ENCODE data around the gene FSTL4. TPM values are rescaled to one million over a fixed set of nuclear protein-coding genes. Genes with fewer than 3 reads are reported as not detected.

The FSTL4 gene
- polyA plus RNA-seq, 3 donors: not detected

GRCh38 chr5:133405275-133406034 lies 206.9 kb downstream of the FSTL4 start:
- Mint-ChIP-seq H3K36me3 (no peaks in the 10 kb centered on the region), H3K4me1 (no peaks in the 10 kb centered on the region), H3K27ac (no peak overlapping the region), H3K9me3 (peaks cover 0 to 2% (median 0%) of the 10 kb centered on the region in 7 donors), H3K27me3 (ENCODE audit: low read depth in 3 of 3) (peaks cover 0 to 5% (median 4%) of the 10 kb centered on the region in 3 donors), H3K4me3 (no peak overlapping the region)
- Histone ChIP-seq H3K27ac (ENCODE audit: low read depth in 1 of 2, low read length in 2 of 2) (no peak overlapping the region), H3K4me3 (replicated peaks in 1 of 3; ENCODE audit: low read depth in 2 of 3, low read length in 3 of 3) (no peak overlapping the region), H3K4me2 (replicated peaks; ENCODE audit: extremely low read depth, low read length, poor library complexity, severe bottlenecking) (no peak overlapping the region), H4K20me1 (ENCODE audit: insufficient read depth, low read length) (no peaks in the 10 kb centered on the region), H3K9ac (ENCODE audit: insufficient read depth, low read length, poor library complexity, severe bottlenecking) (no peak overlapping the region), H3K4me1 (ENCODE audit: control insufficient read depth in 1 of 2, insufficient read depth in 2 of 2, low read length in 2 of 2) (no peaks in the 10 kb centered on the region), H3K9me3 (replicated peaks in 1 of 2; ENCODE audit: control insufficient read depth in 1 of 2, insufficient read depth in 1 of 2, low read length in 2 of 2) (no peaks in the 10 kb centered on the region), H3K79me2 (ENCODE audit: insufficient read depth, low read length) (no peaks in the 10 kb centered on the region), H3K36me3 (replicated peaks in 1 of 2; ENCODE audit: control insufficient read depth in 1 of 2, insufficient read depth in 2 of 2, low read length in 2 of 2) (no peaks in the 10 kb centered on the region), H3K27me3 (ENCODE audit: control insufficient read depth in 2 of 2, insufficient read depth in 2 of 2, low read length in 2 of 2) (no peaks in the 10 kb centered on the region), H2AFZ (ENCODE audit: insufficient read depth, low read depth, low read length, poor library complexity, severe bottlenecking) (no peak overlapping the region)
- intact Hi-C loops (cut with micrococcal nuclease): no loop called here
- WGBS (ENCODE audit: insufficient coverage): 86% methylated on average over 6 of the region's 17 CpGs
- no peak for TF ChIP-seq CTCF (IDR thresholded peaks at IDR 0.05)
- no peak for DNase-seq

- WGBS (ENCODE audit: insufficient coverage): 54% methylated on average over 7 of the region's 7 CpGs
- H3K79me2 ChIP-seq (ENCODE audit: insufficient read depth, low read length): no peaks in the 10 kb centered on the region
- Mint-ChIP-seq H3K27me3 (ENCODE audit: low read depth in 3 of 3) (peaks cover 0 to 3% (median 2%) of the 10 kb centered on the region in 3 donors), H3K4me1 (no peaks in the 10 kb centered on the region), H3K36me3 (no peaks in the 10 kb centered on the region), H3K27ac (no peak overlapping the region), H3K4me3 (no peak overlapping the region), H3K9me3 (no peaks in the 10 kb centered on the region)
- no peaks in the 10 kb centered on the region for H3K36me3 ChIP-seq (replicated peaks in 1 of 2; ENCODE audit: control insufficient read depth in 1 of 2, insufficient read depth in 2 of 2, low read length in 2 of 2)
- H3K4me1 ChIP-seq (ENCODE audit: control insufficient read depth in 1 of 2, insufficient read depth in 2 of 2, low read length in 2 of 2): no peaks in the 10 kb centered on the region
- no peaks in the 10 kb centered on the region for H3K9me3 ChIP-seq (replicated peaks in 1 of 2; ENCODE audit: control insufficient read depth in 1 of 2, insufficient read depth in 1 of 2, low read length in 2 of 2)
- H3K4me2 ChIP-seq (replicated peaks; ENCODE audit: extremely low read depth, low read length, poor library complexity, severe bottlenecking): no peak overlapping the region
- no peak for DNase-seq
- intact Hi-C loops (cut with micrococcal nuclease): no loop called here
- no peak overlapping the region for H3K9ac ChIP-seq (ENCODE audit: insufficient read depth, low read length, poor library complexity, severe bottlenecking)
- no peaks in the 10 kb centered on the region for H4K20me1 ChIP-seq (ENCODE audit: insufficient read depth, low read length)
- TF ChIP-seq CTCF (IDR thresholded peaks at IDR 0.05): no peak
- no peak overlapping the region for H3K4me3 ChIP-seq (replicated peaks in 1 of 3; ENCODE audit: low read depth in 2 of 3, low read length in 3 of 3)
- H2AFZ ChIP-seq (ENCODE audit: insufficient read depth, low read depth, low read length, poor library complexity, severe bottlenecking): no peak overlapping the region
- no peak overlapping the region for H3K27ac ChIP-seq (ENCODE audit: low read depth in 1 of 2, low read length in 2 of 2)
- H3K27me3 ChIP-seq (ENCODE audit: control insufficient read depth in 2 of 2, insufficient read depth in 2 of 2, low read length in 2 of 2): no peaks in the 10 kb centered on the region
Observed at GRCh38 chr5:133404724-133405123, 207.6 kb downstream of the FSTL4 start.

All from CD14-positive monocyte (primary cell).